A549 treated with AZD9567 at 1 μM for 4 hours (cell line): ENCODE data around the gene ADAMTSL1. TPM values are rescaled to one million over a fixed set of nuclear protein-coding genes. Genes with fewer than 3 reads are reported as not detected.

Experiments used
- total RNA-seq: library from RNA; stranded (reverse); fragments of 200-300 nt; extraction: Qiagen RNA extraction; gene quantifications from 5 replicates; pipeline ENCODE4 v1.2.3, GENCODE V29; 2022; ENCODE audit not compliant: insufficient read depth

ADAMTSL1 gene, protein sequence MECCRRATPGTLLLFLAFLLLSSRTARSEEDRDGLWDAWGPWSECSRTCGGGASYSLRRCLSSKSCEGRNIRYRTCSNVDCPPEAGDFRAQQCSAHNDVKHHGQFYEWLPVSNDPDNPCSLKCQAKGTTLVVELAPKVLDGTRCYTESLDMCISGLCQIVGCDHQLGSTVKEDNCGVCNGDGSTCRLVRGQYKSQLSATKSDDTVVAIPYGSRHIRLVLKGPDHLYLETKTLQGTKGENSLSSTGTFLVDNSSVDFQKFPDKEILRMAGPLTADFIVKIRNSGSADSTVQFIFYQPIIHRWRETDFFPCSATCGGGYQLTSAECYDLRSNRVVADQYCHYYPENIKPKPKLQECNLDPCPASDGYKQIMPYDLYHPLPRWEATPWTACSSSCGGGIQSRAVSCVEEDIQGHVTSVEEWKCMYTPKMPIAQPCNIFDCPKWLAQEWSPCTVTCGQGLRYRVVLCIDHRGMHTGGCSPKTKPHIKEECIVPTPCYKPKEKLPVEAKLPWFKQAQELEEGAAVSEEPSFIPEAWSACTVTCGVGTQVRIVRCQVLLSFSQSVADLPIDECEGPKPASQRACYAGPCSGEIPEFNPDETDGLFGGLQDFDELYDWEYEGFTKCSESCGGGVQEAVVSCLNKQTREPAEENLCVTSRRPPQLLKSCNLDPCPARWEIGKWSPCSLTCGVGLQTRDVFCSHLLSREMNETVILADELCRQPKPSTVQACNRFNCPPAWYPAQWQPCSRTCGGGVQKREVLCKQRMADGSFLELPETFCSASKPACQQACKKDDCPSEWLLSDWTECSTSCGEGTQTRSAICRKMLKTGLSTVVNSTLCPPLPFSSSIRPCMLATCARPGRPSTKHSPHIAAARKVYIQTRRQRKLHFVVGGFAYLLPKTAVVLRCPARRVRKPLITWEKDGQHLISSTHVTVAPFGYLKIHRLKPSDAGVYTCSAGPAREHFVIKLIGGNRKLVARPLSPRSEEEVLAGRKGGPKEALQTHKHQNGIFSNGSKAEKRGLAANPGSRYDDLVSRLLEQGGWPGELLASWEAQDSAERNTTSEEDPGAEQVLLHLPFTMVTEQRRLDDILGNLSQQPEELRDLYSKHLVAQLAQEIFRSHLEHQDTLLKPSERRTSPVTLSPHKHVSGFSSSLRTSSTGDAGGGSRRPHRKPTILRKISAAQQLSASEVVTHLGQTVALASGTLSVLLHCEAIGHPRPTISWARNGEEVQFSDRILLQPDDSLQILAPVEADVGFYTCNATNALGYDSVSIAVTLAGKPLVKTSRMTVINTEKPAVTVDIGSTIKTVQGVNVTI (N-terminal part only)
- 0.01 to 0.09 TPM (median 0.04 TPM) in 4 of 5 replicates, not detected in the other for total RNA-seq

GRCh38 chr9:18473652-18474279 lies at the start of gene ADAMTSL1:
Gene ADAMTSL1 (plus strand): TSS chr9:18474153. CDS start chr9:18474233, 80 bp downstream.

